OCI-M1 (cell line): Measurements from ENCODE around the gene TBL1XR1.
A peak's percentile ranks its signal among the peaks of the same experiment; 100 is the strongest.

Source experiments
- DNase-seq: peaks from one replicate; lab custom pipeline; 2025; lab: John Stamatoyannopoulos, UW

The TBL1XR1 gene

GRCh38 chr3:177061369-177061768 is 135.9 kb downstream of the TBL1XR1 start:
- no peak for DNase-seq

- no peak for DNase-seq
These were observed 136.8 kb downstream of the TBL1XR1 start for GRCh38 chr3:177060492-177060891.

GRCh38 chr3:177058648-177059047 is 138.6 kb downstream of the TBL1XR1 start:
- no peak for DNase-seq

GRCh38 chr3:177057768-177058167 is 139.5 kb downstream of the TBL1XR1 start:
- DNase-seq, result no peak

- no peak for DNase-seq
These were observed 140.4 kb downstream of the TBL1XR1 start for GRCh38 chr3:177056927-177057326.

DNA sequence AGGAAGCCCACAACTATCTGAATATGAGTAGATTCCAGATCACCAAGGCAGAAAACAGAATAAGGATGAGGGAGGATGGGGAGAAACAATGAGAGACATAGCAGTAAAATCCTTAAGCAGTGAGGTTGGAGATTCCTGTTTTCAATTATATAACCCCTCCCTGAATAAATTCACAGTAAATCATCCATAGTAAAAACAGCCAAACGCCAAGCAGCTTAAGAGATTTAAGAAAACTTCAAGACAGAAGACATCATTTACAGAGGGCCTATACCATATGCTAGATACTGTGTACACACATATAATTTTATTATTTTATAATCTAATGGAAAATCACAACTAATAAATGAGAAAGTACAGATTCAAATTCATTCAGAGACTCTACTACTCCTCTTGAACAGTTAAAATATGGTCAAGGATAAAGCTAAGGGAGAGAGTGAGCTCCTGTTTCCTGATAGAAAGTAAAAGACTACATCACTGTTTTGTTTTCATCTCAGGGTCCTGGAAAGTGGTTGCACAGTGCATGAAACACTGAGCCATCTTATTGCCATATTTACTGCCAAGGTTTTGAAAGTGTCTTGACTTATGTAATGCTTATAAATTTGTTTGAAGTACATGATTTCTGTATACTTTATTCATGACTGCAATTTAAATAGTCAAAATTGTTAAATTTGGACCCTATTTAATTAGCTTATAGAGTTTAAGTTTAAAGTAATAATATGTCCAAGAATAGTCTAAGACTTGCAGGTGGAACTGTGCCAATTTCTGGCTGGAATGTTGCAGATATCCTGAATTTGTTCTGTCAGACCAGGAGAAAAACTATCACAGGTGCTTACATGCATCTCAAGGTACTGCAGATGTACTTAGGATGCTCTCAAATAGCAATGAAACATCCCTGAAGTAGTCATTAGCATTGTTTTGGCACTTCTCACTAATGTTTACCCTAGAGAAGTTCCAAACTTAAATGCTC is 141.4 kb downstream of the TBL1XR1 start:
- DNase-seq, result peak; percentile 4

DNA sequence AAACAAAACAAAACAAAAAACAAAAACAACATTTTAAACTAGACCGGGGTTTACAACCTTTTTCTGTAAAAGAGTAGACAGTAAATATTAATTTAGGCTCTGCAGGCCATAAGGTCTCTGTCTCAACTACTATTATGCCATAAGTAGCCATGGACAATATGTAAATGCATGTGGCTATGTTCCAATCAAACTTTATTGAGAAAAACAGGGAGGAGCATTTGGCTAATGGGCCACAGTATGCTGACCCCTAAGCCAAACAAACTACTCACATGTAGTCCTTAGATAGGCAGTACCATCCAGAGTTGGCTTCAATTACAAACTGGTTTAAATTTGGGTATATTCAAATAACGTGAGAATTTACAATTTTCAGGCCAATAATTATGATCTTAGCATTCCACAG is 144.2 kb downstream of the TBL1XR1 start:
- DNase-seq, result no peak

GRCh38 chr3:177051411-177051810 is 145.9 kb downstream of the TBL1XR1 start:
- no peak for DNase-seq

DNA sequence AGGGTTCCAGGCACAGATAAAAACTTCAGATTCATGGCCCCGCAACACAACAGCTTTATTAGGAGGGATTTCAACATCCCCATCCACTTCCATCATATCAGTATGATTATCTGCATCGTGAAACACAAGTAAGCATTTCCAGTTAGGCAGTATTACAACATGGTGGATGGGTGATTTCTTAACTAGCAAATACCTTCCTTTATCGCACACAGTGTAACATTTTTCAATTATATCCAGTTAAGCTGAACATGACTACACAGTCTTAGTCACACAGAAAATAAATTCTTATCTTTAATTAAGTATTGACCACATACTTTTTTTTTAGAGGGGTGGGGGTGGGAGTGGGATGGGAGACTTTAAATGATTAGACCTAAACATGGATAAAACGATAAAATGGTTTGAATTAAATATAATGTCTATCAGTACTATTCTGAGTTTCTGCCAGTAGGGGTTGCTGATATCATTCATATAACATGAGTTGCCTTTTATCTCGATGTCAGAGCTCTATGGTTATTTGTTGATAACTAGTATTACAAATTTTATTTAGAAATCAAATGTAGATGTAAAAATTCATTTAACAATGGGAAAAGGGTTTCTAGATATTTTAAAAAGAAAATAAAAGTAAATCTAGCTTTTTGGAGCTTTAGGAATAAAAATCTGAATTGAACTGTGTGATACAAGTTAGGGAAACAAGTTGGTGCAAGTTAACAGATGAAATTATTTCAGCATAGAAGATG is 146.6 kb downstream of the TBL1XR1 start:
- peak; percentile 62 for DNase-seq

GRCh38 chr3:177045767-177046166 is 151.5 kb downstream of the TBL1XR1 start:
- DNase-seq, result no peak

GRCh38 chr3:177045222-177045621 is 152.1 kb downstream of the TBL1XR1 start:
- no peak for DNase-seq

DNA sequence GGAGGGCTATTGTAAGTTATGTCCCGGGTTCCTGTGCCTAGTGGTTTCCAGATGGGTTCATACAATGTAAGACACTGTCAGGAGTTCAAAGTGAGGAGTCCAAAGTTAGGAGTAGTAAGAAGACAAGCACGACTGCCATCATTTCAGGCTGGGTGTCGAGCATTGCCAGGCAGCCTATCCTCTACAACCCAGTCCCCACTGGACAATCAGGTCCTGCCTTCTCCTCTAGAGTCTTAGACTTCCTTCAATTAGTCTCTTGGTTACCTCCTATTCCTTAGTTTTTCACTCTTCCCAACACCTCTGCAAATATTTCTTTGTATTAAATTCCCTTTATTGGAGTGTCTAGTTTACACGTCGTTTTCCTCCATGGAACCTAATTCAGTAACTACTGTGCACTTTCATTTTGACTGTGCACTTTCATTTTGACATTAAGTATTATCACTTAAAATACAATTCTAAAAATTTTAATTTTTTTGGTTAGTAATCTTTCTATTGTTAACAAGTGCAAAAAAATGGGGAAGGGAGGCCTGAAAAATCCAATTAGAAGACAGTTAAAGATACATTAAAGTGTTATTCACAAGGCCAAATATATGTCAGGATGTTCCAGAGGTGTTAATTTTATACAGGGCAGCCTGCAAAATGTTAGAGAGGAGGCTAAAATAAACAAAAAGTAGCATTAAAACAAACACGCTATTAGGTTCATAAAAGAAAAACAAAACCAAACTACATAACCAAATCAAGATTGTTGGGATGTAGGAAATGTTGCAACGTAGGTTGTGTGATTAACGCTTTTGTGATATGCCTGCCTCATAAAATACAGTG is 155.3 kb downstream of the TBL1XR1 start:
- DNase-seq, result no peak

GRCh38 chr3:177041021-177041729 is 156.1 kb downstream of the TBL1XR1 start:
- no peak for DNase-seq

DNA sequence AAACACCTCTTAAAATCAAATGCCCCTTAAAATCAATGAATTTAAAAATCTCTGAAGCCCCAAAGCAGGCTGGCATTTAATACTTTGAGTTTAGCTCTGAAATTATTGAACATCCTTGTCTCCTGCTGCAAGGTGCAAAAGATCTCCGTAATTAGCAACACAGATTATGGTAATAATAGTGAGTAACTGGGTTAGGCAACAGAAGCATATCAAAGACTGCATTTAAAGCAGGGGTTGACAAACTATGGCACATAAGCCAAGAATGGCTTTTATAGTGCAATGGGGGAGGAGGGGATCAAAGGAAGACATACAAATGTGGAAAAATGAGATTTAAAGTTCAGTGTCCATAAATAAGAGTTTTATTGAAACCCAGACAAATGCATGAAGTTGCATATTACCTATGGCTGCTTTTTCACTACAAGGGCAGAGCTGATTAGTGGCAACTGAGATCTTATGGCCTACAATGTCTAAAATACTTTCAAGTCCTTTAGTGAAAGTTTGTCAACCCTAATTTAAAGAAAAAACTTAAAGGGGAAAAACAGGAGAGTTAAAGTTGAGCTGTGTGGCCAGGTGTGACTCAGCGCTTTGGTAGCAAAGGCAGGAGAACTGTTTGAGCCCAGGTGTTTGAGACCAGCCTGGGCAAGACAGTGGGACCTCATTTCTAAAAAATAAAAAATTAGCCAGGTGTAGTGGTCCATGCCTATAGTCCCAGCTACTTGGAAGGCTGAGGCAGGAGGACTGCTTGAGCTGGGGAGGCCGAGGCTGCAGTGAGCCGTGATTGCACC is 157.6 kb downstream of the TBL1XR1 start:
- no peak for DNase-seq

DNA sequence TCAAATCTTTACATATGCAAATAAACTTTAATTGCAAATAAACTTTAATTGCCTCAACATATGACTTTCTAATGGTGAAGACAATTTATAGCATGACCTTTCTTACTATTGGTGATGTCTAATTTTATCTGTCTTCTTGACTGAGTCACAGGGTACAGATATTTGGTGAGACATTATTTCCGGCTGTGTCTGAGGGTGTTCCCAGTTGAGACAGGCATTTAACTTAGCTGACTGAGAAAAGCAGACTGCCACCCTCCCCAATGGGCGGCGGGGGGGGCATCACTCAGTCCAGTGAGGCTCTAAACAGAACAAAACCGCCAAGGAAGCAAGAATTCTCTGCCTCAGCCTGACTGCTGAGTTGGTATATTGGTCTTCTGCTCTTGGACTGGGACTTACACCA is 160.0 kb downstream of the TBL1XR1 start:
- DNase-seq, result no peak

- no peak for DNase-seq
These were observed 161.6 kb downstream of the TBL1XR1 start for GRCh38 chr3:177035676-177036075.

DNA sequence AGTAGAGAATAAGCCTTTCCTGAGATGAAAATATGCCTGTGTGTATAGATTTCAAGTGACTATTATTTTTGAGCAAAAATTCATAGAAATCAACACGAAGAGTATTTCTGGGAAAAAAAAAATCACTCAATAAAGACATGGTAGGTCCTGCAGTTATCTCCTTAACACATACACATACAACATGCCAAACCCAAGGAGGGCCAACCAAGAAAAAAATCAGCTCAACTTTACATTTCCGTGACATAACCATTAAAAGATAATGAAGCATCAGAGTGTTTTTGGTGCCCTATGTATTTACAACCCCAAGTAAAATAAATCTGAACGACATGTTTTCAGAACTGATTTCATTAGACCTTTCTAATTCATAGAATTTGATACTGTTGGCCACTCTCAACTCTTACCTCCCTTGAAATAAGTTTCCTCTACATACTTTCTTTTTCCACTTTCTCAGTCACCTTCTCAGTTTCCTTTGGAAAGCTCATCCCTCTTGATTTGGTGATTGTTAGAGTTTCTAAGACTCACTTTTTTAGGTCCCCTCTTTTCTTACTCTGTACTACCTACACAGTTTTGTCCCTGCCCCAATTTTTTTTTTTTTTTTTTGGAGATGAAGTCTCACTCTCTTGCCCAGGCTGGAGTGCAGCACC is 162.3 kb downstream of the TBL1XR1 start:
- DNase-seq, result peak; percentile 75

- DNase-seq, result peak; percentile 77
These were observed 170.6 kb downstream of the TBL1XR1 start for GRCh38 chr3:177026505-177027277.

- DNase-seq, result no peak
These were observed 181.4 kb downstream of the TBL1XR1 start for GRCh38 chr3:177015881-177016280.
